Activated T-cell treated with anti-CD3 and anti-CD28 coated beads for 48 hours (primary cell): Measurements from ENCODE around the gene GGT6.

Experiments used
- DNase-seq: peaks from one replicate; pipeline ENCODE4 v3.0.0-alpha.2; 2020; ENCODE audit warnings: low read depth

The GGT6 gene

GRCh38 chr17:4520894-4521600 lies 39.3 kb downstream of the GGT6 start:
- DNase-seq = no peak

DNA sequence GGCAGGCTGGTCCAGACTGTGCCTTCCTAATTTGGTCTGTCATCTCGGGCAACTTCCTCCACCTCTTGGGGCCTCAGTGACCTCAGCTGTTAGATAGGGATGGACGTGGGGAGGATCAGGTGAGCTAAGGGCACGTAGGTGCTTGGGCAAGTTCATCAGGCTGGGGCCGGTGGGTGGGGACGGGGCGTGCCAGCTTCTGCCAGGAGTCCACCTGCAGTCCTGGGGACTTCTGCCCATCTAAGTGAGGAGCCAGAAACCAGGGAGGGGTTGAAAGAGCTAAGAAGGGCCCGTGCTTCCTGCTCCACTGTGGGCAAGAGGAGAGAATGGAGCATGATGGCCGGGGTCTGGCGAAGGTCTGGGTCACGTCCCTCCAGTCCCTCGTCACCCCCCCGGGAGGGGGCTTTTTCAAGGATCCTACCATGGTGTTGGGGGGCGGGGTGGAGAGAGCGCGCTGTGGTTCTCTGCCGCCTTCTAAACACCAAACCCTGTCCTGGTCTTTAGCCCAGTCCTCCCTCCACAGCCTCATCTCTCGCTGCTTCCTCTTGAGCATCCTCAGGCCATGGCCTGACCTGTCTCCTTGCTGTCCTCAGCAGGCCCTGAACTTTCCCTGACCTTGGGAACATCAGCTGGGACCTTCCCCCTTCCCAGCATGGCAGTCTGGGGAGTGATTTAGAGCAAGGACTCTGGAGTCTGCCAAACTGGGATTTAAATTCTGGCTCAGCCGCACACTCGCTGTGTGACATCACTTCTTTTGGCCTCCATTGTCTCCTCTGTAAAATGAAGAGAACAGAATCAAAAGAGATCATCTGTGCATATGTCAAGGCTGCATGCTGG lies 40.1 kb downstream of the GGT6 start:
- no peak for DNase-seq

- no peak for DNase-seq
These were observed 41.0 kb downstream of the GGT6 start for GRCh38 chr17:4519361-4519788.

DNA sequence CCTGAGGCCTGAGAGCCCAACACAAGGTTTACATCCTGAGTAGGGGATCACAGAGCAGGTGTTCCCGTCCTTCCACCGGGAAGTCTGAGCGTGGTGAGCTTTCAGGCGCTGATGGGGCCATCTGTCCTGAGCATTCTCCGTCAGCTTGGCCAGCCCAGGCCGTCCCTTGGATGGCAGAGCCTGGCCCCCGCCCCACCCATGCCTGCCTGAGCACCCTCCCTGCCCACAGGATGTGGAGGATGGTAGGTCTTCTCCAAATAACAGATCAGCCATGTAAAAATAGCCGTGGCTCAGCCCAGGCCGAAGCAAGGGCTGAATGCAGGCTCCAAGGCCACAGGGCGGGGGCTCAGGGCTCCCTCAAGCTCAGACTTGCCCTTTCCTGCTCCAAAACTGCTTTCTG lies 41.5 kb downstream of the GGT6 start:
- DNase-seq = no peak

DNA sequence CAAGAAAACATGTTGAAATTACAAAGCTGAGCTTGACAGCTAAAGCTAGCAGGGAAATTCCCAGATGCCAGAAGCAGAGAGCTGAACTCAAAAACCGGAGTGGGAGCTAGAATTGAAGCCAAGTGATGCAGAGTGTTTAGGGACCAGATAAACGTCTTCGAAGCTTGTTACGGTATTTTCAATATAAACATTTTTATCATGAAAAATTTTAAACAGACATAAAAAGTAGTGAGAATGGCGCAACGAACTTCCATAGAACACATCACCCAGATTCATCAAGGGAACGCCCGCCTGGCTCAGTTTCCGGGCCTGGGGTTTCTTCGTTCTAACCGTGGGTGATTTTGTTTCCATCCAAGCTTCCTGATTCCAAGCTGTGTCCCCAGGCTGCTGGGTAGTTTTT lies 43.6 kb downstream of the GGT6 start:
- DNase-seq = no peak

- no peak for DNase-seq
These were observed 44.9 kb downstream of the GGT6 start for GRCh38 chr17:4515501-4515900.

DNA sequence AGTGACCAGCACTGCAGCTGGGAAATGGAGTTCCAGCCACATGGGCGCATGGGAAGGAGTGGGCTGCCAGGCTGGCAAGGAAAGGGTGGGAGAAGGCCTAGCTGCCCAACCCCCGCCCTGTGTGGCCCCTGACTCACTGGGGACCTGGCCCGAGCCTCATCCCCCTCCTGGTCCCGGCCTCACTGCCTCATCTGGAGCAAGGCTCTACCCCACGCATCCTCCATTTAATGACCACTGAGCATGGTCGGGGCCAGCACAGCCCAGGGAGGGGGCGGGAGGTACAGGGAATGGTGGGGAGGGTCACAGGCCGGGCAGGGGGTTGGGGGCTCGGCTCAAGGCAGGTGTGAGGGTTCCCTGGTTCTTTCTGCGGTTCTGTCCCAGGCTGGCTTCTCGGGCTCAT lies 45.6 kb downstream of the GGT6 start:
- DNase-seq = no peak

DNA sequence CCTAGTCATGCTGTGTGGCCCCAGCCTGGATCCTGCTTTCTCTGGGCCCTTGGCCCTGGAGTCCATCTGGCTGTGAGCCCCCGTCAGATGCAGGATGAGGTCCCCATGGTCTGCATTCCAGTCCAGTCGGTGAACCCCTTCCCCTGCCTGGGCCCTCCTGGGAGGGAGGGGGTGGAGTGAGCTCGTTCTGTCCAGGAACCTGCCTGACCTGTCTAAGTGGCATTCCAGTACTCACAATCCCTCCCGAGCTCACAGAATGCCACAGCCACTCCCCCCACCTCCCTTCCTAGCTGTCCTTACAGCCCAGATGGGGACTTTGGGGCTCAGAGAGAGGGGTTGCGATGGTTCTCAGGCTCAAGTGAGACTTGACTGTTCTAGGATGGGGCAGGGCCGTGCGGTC lies 46.2 kb downstream of the GGT6 start:
- no peak for DNase-seq

DNA sequence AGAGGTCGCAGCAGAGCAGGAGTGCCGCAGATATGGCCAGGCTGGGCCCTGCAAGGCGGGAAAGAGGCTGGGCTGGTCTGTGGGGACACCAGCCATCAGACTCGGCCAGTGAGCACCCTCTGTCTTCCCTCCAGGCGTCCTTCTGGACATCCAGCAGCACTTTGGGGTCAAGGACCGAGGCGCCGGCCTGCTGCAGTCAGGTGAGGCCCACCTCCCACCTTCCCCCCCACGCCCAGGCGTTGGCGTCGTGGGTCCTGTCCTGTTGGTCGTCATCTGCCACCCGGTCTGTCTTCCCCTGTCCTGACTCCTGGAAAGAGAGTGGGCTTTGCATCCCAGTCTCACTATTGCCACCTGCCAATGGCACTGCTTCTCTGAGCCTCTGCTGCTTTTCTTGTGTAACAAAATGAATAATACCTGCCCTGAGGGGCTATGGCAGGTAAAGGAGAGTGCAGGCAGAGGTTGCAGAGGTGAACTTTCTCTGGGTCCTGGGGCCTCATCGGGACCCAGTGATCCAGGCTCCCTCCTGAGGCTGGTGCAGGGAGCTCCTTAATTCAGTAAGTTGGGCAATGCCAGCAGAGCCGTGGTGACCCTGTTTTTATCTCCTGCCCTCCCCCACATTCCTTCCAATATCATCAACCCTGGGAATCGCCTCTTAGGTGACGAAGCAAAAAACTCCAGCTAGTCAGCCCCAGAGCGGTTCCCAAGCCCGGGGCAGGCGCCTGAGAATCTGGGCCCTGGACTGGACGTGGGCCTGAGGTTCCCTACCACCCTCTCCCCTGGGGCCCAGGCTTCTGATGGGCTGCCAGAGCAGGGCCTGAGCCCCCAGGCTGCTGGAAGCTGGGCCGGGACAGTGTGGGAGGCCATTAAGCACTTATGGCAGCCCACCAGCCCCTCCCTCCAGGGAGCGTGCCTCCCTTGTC lies 47.0 kb downstream of the GGT6 start:
- DNase-seq = no peak

DNA sequence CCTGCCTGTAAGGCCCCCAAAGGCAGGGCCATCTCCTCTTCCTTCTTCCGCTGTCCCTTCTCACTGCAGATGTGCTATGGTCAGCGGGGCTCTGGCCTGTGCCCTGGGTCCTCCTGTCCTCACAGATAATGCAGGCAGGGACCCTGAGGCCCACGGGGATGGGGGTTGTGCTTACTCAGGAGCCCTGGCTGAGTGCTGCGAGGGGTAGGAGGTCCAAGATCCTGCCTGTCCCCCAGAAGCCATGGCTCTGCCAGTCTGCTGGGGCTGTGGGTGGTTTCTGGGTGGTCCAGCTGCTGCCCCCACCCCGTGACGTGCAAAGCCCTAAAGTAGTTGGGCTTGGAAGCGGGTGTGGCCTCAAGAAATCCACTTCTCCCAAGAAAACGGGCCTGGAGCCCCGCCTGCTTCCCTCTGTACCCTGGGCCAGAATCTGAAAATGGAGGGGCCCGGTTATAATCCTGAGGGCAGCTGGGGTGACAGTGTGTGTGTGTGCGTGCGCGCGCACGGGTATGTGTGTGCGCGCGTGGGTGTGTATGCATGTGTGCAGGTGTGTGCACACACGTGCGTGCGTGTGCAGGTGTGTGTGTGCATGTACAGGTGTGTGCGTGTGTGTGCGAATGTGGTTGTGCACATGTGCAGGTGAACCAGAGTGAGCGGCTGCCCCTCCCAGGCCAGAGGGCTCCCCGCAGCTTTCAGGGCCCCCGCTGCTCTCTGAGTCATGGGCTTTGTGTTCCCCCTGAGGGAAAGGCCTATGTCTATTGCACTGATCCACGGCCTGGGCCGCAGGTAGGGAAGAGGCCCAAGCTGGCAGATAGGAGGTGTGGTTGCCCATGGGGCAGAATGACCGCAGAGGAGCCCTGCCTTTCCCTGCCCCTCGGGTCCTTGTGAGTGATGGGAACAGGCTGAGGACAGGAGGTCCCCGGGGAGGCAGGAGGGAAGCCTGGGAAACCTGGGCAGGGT lies 47.9 kb downstream of the GGT6 start:
- no peak for DNase-seq

GRCh38 chr17:4511199-4511932 lies 49.0 kb downstream of the GGT6 start:
- DNase-seq = no peak

GRCh38 chr17:4510618-4510941 lies 49.8 kb downstream of the GGT6 start:
- DNase-seq = no peak

GRCh38 chr17:4509923-4510617 lies 50.3 kb downstream of the GGT6 start:
- DNase-seq = no peak

GRCh38 chr17:4509401-4509800 lies 51.0 kb downstream of the GGT6 start:
- DNase-seq = no peak

DNA sequence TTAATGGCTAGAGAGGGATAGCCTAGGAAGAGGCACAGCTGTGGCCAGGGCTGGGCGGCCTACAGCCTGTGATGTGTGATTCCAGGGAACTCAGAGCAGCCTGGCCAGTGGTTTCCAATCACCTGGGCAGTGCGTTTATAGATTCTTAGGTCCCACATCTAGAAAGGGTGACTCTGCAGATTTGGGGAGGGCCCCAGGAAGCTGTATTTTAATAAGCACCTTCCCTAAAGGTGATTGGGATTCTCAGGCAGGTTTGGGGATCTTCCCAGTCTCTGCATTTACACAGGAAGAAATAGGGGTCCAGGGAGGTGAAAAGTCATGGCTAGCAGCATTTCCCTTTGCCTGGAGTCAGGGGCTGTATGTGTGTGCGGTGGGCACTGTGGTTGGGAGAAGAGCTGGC lies 52.2 kb downstream of the GGT6 start:
- DNase-seq = no peak

GRCh38 chr17:4507361-4508111 lies 52.8 kb downstream of the GGT6 start:
- no peak for DNase-seq
